Panc1 (cell line): ENCODE measurements around the gene UBE2V1.

Experiments
- POLR2AphosphoS5 ChIP-seq: IDR thresholded peaks from 2 replicates; pipeline ENCODE4 v1.6.1; 2012; ENCODE audit warnings: mild to moderate bottlenecking, low read depth, low read length, moderate library complexity
- TF ChIP-seq, protein P1 (sequence below): fragments of 450-650 bp; IDR thresholded peaks from 2 replicates; pipeline ENCODE4 v1.5.1; 2017; ENCODE audit warnings: mild to moderate bottlenecking

DNA sequence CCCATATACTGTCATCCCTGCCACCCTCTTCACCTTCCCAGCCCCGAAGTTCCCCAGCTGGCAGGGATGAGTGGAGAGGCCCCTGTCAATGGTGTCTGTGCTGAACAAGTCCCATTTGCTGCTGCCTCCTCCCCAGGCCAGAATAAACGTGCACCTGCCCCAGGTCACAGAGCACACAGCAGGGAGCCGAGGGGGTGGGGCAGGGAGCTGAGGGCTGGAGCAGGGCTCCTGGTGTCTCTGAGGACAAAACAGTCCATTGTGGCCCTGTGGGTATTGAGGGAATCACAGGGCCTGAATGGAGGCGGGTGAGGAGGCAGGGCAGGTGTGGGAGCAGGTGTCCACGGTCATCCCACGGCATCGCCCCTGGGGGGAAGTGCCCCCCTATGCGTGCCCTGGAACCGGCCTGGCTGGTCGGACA, 74.4 kb downstream of the UBE2V1 start:
- TF ChIP-seq, protein P1, sequence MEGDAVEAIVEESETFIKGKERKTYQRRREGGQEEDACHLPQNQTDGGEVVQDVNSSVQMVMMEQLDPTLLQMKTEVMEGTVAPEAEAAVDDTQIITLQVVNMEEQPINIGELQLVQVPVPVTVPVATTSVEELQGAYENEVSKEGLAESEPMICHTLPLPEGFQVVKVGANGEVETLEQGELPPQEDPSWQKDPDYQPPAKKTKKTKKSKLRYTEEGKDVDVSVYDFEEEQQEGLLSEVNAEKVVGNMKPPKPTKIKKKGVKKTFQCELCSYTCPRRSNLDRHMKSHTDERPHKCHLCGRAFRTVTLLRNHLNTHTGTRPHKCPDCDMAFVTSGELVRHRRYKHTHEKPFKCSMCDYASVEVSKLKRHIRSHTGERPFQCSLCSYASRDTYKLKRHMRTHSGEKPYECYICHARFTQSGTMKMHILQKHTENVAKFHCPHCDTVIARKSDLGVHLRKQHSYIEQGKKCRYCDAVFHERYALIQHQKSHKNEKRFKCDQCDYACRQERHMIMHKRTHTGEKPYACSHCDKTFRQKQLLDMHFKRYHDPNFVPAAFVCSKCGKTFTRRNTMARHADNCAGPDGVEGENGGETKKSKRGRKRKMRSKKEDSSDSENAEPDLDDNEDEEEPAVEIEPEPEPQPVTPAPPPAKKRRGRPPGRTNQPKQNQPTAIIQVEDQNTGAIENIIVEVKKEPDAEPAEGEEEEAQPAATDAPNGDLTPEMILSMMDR, result no peak
- TF ChIP-seq POLR2AphosphoS5, result no peak
